HG03108 (cell line): ENCODE results near the gene PKNOX2.

Source experiments
- ATAC-seq: cut with Tn5 transposase; IDR thresholded peaks from one replicate; pipeline ENCODE4 v1.9.1; 2021; ENCODE audit warnings: moderate library complexity; ENCODE audit not compliant: unreplicated experiment

PKNOX2 gene

DNA sequence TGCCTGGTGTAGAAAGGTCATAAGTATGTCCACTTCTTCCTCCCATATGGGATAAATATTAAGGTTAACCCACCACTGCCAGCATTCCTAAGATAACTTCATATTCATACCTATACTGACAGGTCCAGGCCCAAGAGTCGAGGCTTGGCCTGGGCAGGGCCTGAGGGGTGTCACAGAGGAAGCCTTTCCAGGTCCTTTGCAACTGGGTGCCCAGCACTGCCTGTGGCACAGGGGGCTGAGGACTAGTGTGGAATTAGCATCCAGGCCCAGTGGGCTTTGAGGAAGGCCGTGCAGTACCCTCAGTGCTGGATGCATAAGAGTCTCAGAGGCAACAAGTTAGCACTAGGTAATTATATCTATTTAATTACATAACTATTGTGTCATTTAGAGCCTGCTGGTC lies 65.4 kb downstream of the PKNOX2 start:
- no peak for ATAC-seq

DNA sequence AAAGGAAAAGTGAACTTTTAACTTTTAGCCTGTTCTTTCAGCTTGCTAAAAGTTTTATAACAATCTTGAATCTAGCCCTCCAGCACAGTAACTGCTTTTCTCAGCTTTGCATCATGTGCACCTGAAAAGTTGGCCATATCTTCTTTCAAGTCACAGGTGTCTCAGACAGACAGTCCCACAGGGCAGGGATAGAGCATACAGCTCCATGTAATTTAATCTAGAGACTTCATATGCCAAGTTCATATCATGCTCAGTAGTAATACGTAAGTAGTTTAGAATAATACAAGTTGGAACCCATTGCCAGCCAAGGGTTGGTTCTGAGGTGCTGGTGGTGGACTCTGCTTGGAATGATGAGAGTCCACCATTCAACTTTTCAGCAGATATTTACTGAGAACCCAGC lies 68.6 kb downstream of the PKNOX2 start:
- ATAC-seq, result no peak

DNA sequence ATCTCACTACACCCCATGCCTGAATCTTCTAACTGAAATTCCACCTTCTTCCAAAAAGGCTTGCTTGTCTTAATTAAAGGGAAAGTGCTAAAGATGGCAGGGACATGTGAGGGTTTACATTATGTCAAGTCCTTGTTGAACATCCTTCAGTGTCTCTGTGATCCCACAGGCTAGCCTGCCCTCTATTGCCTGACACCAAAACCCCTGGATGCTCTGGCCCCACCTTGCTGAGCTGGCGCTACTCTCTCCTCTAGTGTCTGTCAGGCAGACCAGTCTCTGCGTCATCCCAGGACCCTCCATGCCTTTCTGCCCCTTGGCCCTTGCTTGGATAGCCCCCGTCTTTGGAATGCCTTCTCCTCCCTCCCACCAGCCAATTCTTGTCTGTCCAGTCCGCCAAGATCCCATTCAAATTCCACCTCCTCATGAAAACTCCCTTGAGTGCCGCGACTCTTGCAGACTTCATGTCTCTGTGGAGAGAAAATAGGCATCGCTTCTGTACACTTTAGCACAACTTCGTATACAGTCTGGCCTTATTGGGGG lies 69.3 kb downstream of the PKNOX2 start:
- no peak for ATAC-seq

DNA sequence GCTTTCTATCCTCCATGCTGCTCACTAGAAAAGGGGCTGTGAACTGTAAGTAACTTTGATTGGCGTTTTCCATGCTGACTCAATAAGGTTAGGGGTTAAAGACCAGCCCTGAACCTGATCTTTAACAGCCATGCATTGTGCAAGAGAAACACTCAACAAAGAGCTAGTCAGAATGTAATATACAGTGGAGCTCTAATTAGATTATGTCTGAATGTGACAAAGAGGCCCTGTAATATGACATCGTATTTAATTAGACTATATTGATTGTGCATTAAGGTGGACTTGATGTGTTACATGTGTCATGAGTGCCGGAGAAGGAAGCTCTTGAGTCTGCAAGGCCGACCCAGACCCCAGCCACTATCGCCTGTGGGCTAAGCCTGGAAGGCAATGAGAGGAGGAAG lies 70.5 kb downstream of the PKNOX2 start:
- no peak for ATAC-seq

DNA sequence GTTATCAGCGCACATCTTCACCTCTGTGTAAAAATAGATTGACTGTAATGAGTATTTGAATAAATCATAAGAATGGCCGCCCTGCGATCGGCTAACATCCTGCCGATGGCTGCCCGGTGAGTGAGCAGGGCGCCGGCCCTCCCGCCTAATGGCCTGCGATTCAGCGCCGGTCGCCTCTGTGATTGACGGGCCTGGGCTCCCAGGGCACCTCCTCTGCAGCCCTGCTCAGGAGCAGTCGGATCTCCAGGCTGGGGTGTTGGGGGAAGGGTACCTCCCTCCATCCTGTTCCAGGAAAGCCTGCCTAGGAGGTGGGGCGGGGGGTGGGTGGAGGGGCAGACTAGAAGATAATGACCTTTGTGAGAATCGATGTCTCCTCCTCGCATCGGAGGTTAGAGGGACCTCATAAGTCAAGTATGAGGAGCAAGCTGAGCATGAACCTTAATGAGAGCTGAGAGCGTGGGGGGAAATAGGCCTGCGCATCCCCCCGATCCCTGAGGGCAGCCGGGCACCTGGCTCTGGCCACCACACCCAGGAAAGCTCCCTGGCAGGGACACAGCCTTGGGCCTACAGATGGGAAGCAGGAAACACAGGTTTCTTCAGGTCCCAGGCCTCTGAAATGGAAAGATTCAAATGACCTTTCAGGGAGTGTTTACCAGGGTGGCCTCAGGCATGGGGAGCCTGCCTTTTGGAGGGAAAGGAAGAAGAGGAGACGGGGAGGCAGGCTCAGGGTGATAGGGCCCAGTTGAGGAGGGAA lies 71.7 kb downstream of the PKNOX2 start:
- ATAC-seq, result no peak

DNA sequence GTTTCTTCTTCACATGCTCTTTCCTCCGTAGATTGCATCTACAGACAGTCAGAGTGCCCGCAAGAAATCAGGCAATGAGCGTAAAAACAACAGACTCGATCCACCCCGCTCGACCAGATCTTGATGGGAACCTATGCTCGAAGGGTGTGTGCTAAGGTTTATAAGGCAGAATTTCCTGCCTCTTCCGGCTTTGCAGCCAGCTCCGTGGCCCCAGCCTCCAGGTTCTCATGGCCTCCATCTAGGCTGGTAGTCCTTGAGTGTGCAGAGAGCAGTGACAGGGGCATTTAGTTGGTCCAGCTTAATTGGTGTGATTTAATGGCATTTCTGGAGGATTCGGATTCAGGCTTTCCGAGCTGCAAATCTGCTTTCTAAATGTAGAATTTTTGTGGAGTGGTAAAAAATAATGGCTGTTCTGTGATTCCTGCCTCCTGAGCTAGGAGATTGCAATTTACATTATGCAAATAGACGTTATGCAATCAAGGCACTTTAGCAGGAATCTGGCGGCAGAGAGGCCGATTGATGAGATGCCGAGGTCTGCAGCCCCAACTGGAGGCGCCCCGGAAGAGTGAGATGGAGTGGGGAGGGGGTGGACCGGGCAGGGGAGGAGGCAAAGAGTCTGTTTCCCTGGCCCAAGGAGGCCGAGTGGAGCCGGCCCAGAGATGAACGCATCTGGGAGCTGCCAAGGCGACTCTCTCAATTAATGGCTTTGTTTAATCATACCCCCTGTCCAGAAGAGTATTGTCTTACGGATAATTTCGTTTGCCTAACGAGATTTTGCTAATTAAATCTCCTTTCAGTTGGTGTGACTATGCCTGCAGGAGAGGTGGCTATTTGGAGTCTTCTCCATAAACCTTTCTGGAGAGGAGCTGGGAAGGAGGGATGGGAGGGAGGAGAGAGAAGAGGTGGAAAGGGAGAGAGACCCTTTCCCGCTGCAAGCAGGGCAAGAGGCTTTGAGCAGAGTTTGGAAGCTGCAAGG lies 75.3 kb downstream of the PKNOX2 start:
- no peak for ATAC-seq

DNA sequence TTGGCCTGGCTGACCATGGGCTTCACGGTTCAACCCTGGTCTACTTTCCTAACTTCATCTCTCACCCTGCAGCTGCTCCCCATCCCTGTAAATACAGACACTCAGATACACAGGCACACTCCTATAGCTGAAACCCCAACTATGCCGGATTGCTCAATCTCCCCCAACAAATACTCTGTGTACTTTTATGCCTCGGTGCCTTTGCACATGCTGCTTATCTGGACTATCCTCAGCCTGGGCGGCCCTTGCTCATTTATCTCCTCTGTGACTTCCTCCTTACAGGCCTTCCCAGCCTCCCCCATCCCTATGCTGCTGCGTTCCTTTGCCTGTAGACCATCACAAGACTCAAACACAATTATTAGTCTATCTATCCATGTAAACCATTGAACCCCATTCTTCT lies 76.6 kb downstream of the PKNOX2 start:
- ATAC-seq, result no peak

DNA sequence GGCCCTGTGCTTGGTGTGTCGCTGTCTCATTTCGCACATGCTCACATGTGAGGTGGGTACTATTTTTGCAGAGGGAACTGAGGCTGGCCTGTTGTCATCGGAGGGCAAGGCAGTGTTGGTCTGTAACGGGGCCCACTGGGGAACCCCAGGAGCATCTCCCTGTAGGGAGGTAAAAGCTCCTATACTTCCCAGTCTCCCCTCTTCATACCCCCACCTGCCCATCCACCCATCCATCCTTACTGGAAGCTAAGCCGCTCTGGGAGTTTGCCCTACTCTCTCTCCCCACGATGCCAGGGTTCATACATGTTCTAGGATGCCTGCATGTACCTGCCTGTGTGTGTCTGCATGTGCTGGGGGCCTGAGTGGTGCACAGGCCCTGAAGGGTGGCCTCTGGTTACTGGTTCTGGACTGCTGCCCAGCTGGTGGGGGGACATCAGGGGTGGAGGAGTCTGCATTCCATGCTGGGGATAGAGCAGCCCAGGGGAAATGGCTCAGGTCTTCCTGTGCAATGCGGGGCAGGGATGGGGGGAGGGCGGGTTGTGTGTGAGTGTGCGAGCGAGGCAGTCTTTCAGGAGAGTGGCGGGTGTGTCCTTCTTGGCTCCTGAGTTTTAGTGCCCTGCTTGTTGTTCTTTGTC lies 77.7 kb downstream of the PKNOX2 start:
- no peak for ATAC-seq

DNA sequence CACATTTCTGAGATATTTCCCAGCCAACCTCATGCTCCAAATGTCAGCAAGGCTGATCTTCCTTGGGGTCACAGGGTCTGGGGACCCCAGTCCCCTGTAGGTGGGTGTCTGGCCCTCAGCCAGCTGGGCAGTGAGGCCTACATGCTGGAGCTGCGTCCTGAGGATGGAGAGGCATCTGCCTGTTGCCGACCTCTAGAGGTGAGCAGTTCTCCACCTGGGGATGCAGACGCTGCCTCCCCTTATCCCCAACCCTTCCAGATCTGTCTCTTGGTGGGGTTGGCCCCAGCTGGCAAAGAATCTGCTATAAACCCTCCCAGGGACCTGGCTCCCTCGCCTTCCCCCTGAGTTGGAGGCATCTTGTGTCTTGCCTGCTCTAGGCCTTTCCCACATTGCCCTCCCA lies 79.6 kb downstream of the PKNOX2 start:
- no peak for ATAC-seq

DNA sequence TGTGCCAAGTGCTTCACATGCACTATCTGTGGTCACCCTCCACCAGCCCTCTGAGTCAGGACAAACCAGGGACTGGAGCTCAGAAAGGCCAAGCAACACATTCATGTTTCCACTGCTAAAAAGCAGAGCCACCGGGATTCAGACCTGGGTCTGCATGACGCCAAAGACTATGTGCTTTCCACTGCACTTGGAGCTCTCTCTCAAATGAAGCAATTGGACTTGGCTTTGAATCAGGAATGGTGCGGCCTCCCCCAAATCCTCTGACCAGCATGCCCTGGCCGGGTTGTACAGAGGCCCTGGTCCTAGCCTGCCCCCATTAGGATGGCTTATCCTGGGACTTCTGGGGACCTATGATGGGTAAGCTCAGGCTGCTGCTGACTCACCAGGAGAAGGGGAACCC lies 80.7 kb downstream of the PKNOX2 start:
- ATAC-seq, result no peak

DNA sequence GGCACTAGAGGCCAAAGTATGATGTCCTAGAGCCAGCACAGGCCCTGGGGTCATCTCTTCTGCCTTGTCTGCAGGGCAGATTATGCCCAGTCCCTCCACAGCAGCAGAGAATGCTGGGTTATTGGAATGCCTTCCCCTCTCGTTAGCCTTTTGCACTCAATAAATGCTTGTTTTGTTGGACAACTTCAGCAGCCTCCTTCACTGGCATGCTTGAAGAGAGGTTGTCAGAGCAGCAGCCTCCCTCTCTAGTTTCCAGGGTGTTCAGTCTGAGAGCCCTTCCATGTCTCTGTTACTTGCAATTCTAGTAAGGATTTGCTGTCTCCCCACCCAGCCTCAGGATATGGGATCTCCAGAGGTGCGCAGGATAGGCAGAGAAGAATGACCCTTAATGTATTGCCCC lies 82.9 kb downstream of the PKNOX2 start:
- ATAC-seq, result no peak

DNA sequence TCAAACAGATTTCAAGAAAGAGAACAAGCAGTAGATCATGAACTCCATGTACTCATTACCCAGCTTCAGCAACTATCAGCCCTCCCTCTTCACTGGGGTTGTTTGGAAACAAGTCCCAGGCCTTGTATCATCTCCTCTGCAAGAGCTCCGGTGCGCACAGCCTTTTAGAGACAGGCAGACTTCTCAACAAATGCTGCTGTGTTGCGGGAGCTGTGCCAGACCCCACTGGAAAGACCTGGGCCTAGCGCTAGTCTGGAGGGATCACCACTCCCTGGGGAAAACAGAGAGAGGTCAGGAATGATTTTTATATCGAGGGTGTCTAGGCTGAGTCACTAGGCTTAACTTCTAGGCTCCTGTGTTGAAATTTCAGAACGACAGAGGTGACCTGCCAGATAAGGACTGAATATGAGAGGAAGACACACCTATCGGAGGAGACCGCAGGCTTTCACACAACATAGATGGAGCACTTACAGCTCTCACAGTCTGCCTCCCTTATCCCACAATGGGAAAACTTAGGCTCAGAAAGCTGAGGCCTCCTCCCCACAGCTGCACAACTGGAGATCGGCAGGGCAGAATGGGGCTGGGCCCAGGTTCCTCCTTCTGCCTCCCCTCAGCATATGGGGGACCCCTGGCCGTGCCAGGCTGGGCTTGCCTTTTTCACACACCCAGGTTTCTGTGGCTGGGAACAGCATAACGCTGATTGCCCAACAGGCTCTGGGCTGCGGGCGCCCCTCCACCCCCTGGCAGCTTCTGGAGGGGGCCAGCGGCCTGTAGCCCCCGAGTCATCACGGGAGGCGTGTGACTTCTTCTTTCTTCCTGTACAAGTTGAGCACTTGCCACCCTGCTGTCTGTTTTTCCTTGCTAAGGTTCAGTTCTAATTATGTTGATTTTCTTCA lies 86.0 kb downstream of the PKNOX2 start:
- ATAC-seq, result no peak

DNA sequence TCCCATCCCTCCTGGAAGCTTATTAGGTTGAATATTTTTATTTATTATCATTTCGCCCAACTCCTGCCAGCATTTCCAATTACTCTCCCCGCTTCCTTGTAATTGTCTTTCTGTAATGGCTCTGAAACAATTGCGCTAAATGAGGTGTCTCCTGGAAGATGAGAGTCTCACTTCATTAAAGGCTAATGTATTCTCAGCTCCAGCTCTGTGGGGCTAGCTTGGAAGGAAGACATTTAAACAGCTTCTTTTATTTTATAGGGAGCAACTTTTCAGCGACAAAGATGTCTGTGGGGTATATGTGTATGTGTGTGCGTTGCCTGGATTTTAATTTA lies 86.6 kb downstream of the PKNOX2 start:
- no peak for ATAC-seq

DNA sequence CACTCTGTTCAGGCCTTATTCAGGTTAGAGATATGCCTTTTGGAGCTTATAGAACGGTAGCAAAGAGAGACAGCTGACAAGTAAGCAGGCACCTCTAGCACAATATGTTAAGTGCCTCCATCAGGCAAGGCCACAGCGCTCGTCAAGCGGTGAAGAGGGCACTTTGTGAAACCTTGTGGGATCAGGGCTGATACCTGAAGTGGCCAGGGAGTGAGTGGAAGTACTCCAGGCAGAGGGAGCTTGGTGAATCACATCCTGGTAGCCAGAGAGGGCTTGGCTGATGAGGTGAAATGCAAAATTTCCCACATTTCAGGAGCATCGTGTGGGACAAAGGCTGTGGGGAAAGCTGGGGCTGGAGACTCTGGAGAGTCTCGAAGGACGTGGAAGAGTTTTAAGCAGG lies 87.4 kb downstream of the PKNOX2 start:
- no peak for ATAC-seq

DNA sequence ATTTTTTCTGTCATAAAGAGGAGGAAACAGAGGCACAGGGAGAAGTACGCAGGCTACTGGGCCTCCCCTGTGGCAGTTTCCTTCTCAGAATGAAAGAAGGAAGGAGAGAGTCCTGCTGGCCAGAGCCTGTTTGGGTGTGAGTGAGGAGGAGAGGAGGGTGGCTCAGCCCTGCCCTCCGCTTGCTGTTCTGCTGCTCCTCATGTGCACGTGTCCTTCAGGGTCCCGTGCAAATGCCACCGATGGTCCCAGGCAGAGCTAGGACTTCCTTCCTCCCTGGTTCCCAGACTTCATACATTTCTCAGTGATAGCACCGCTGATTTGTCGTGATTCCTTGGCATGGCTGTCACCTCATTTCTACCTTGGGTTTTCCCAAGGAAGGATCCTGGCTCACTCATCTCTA lies 88.7 kb downstream of the PKNOX2 start:
- no peak for ATAC-seq

DNA sequence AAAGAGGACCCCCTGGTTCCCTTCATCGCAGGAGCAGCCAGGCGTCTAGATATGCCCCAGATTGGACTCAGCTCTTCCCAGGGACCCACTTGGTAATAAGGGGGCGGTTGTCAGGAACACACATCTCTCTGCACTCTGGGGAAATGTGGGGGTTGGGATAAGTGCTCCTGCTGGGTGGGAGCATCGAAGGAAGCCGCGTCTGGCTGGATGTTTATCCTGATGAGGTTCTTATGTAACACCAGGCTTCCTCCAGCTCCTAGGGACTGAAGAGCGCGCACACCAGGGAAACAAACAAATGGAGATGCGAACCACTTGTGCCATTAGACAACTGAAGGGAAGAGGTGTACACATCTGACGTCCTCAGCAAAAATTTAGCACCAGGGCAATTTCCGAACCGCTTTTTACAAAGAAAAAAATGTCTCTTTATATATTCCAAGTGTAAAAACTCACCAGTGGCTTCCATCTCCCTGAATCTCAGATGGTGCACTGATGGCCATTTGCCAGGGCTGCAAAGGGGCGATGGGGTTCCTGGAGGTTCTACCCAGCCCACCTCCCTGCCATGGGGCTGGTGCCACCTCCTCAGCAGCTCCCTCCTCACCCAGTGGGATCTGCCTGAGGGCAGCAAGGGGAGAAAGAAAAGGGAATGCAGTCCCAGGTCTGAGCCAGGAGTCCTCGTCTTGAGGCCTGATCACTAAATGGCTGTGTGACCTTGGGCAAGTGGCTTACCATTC lies 89.4 kb downstream of the PKNOX2 start:
- ATAC-seq, result no peak

DNA sequence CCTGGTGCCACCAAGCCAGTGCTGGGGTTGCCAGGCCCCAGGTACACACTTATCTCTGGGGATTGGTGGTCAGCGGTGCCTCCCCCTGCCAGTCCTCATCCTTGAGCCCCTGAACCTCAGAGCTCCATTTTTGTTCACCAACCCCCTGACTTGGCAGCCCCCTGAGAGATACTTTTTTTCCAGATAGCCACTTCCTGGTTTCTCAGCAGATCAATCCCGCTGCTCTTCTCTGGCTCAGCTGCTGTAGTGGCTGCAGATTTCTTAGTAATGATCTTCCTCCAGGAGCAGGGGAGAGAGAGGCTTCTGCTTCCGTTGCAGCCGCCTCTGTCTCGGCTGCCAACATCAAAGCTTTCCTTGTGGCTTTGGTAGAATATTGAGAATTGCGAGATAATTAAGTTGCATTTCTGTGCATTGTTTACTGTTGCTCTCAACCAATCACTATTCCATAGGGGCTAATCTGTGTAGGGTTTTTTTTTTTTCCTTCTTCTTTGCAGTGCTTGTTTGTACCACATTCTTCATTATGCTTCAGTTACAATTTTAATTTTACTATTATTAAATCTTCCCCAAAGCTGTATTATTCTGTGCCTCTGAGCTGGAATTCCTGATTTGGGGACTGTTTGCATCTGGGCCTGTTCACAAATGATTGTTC lies 92.1 kb downstream of the PKNOX2 start:
- no peak for ATAC-seq

DNA sequence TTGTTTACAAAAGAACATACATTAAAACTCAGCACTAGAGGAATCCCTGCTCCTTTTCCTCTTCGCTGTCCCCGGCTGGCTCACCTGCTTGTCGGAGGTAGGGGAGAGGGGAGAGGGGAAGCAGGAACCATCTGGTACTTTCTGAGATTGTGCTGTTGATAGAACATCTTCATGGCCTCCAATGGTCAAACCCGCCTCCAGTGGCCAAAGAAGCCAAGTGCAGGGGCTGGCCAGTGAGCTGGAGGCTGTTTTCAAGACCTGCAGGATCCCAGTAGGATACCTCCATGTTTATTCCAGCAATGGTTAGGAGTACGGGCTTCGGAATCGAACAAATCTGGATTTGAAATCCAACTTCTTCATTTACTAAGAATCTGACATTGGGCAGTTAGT lies 92.6 kb downstream of the PKNOX2 start:
- ATAC-seq, result no peak

DNA sequence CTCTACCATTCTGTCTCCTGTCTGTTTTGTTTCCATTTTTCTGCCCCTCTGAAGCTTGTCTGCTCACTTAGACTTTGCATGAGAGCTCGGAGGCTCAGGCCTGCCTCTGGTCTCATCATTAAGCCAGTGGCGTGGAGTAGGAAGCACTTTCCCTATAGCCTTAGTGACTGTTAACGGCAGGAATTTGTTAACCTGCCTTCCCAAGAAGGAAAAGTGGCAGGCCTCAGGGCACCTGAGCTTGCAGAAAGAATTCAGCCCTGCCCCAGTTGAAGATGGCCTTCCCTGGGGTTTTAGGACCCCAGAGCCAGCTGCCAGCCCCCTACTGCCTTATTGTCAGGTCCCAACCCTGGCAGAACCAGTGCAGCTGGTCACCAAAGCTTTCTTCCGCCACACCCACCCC lies 93.2 kb downstream of the PKNOX2 start:
- ATAC-seq, result no peak
